Measurements from ENCODE around the gene SAPCD2. TPM values are rescaled to one million over a fixed set of nuclear protein-coding genes. Genes with fewer than 3 reads are reported as not detected.

Gene SAPCD2
- total RNA-seq, 4 donors from 2014 or later: 0.13 to 1.3 (median 0.19) TPM

- no peak for ATAC-seq
- WGBS, 2 donors (ENCODE audit: low coverage in 1 of 2): 40 to 94% methylated on average over 1 to 25 of the region's 65 CpGs
- no peaks in the 10 kb centered on the region for H3K36me3 ChIP-seq
- H3K4me1 ChIP-seq: peaks cover 0 to 51% (median 35%) of the 10 kb centered on the region in 3 donors
- H3K9me3 ChIP-seq: no peaks in the 10 kb centered on the region
- peaks cover 16% of the 10 kb centered on the region for H3K27me3 ChIP-seq
- H3K27ac ChIP-seq: no peak overlapping the region
- TF ChIP-seq EP300 (IDR thresholded peaks at IDR 0.05) (no peak), POLR2AphosphoS5 (IDR thresholded peaks at IDR 0.05) (no peak), CTCF (IDR thresholded peaks at IDR 0.05) (no peak), POLR2A (IDR thresholded peaks at IDR 0.05) (no peak)
- H3K4me3 ChIP-seq: no peak overlapping the region
Measured at GRCh38 chr9:137030538-137031527, 39.5 kb downstream of the SAPCD2 start.

GRCh38 chr9:137030006-137030405 is 40.4 kb downstream of the SAPCD2 start:
- WGBS, 2 donors (ENCODE audit: low coverage in 1 of 2): 80% methylated on average over 1 of the region's 15 CpGs; no CpG with 5 or more reads in 1 of the 2 donors
- TF ChIP-seq CTCF (IDR thresholded peaks at IDR 0.05): no peak
- no peak for TF ChIP-seq POLR2AphosphoS5 (IDR thresholded peaks at IDR 0.05)
- no peak for TF ChIP-seq EP300 (IDR thresholded peaks at IDR 0.05)
- no peak for TF ChIP-seq POLR2A (IDR thresholded peaks at IDR 0.05)
- H3K36me3 ChIP-seq: no peaks in the 10 kb centered on the region
- H3K27ac ChIP-seq: no peak overlapping the region
- H3K4me1 ChIP-seq: peaks cover 0 to 51% (median 29%) of the 10 kb centered on the region in 3 donors
- no peak overlapping the region for H3K4me3 ChIP-seq
- no peaks in the 10 kb centered on the region for H3K9me3 ChIP-seq
- no peak for ATAC-seq
- peaks cover 8% of the 10 kb centered on the region for H3K27me3 ChIP-seq

- Histone ChIP-seq H3K27ac (peak overlapping the region in 2 of 4 donors; percentile 68 to 76), H3K4me3 (peak overlapping the region in 1 of 2 donors; percentile 67), H3K36me3 (no peaks in the 10 kb centered on the region), H3K9me3 (no peaks in the 10 kb centered on the region), H3K4me1 (peaks cover 0 to 44% (median 22%) of the 10 kb centered on the region in 3 donors), H3K27me3 (peaks cover 1% of the 10 kb centered on the region)
- 6% methylated on average over 6 of the region's 19 CpGs; no CpG with 5 or more reads in 1 of the 2 donors for WGBS, 2 donors (ENCODE audit: low coverage in 1 of 2)
- peak; percentile 57 for ATAC-seq
- TF ChIP-seq EP300 (IDR thresholded peaks at IDR 0.05): no peak
- peak in 3 of 4 experiments; percentile 74 to 89 (median 84) for TF ChIP-seq CTCF (IDR thresholded peaks at IDR 0.05)
Measured at GRCh38 chr9:137029058-137029936, 41.1 kb downstream of the SAPCD2 start.

DNA sequence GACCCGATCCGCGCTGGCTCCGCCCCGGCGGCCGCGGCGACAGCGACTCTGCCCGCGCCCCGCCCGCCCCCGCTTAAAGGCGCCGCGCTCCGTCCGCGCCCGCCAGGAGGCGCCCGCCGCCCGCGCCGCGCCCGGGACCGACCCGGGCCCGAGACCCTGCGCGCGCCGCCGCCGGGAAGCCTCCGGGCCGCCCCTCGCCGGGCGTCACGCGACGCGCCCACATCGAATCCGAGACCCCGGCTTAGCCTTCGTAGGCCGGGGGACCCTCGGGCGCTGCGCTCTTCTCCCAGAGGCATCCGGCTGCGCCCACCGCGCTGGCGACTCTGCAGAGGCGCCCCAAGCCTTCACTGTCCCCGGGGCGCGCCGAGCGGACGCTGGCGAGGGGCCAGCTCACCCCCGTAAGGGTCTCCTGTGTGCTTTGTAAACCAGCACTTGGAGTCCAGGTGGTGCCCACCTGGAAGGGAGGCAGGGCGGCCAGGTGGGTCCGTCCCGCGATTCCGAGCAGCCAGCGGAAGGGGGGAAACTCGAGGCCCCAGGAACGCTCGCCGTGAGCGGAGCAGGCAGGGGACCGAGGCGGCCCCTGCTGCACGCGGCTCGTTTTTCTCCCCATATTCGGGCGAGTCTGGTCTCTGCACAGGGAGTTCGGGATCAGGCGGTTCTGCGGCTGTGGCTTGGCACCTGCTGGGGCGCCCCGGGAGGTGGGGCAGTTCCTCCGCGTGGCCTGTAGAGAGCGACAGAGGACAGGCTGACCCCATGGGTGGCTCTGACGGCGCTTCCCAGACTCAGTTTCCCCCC is 41.9 kb downstream of the SAPCD2 start:
- Histone ChIP-seq H3K27me3 (no peaks in the 10 kb centered on the region), H3K27ac (peak overlapping the region in 3 of 4 donors; percentile 63 to 76 (median 68)), H3K36me3 (no peaks in the 10 kb centered on the region), H3K4me3 (peak overlapping the region; percentile 48 to 67), H3K4me1 (peaks cover 0 to 44% (median 22%) of the 10 kb centered on the region in 3 donors), H3K9me3 (no peaks in the 10 kb centered on the region)
- peak; percentile 72 for ATAC-seq
- WGBS, 2 donors (ENCODE audit: low coverage in 1 of 2): 0% methylated on average over 1 of the region's 98 CpGs; no CpG with 5 or more reads in 1 of the 2 donors
- TF ChIP-seq CTCF (IDR thresholded peaks at IDR 0.05) (peak in 3 of 4 experiments; percentile 18 to 46 (median 26)), POLR2AphosphoS5 (IDR thresholded peaks at IDR 0.05) (no peak)
